SH-SY5Y (cell line): Measurements from ENCODE around the gene HCFC1.

Source experiments
- GATA2 ChIP-seq: IDR thresholded peaks from 2 replicates; pipeline ENCODE4 v1.6.1; 2011; ENCODE audit warnings: mild to moderate bottlenecking, low read depth, low read length
- GATA3 ChIP-seq: IDR thresholded peaks from 2 replicates; pipeline ENCODE4 v1.6.1; 2011; ENCODE audit warnings: low read depth, mild to moderate bottlenecking, low read length, moderate library complexity

DNA sequence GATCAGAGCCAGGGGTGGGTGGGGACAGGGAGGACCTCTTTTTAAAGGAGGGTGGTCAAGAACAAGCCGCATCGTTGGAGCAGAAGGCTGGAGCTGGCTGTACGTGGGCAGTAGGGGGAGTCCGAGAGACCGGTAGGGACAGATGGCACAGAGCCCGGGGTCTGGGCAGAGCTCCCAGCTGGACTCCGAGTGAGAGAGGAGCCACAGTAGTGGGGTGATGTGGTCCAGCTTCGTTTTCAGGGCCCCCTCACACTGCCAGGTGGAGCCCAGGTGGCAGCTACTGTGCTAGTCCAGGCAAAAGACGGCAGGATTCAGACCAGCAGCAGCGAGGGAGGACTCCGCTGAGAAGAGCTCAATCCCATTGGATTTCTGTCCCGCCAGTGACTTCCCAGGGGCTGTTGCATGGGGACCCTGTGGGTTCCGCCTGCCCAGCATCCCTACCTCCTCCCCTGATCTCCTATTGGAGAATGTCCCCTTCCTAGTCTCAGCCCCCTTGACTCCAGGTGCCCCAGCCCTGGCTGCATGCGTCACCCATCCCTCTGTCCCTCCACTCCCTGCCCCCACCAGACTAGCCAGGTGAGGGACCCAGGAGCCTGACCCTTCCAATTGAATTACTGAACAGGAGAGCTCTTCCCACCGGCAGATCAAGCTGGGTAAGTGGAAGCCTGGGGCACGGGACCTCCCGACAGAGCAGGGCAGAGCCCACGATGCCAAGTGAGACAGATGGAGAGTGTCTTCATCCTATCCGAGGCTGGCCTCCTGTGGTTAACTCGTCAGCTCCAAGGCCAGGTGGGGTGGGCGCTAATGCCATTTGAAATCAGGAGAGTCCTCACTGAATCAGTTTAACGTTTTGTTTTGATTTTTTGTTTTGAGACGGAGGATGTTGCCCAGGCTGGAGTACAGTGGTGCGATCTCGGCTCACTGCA is 48.4 kb downstream of the HCFC1 start:
- TF ChIP-seq GATA2 (no peak), GATA3 (no peak)
